ENCODE results near the gene DPF1.

Gene DPF1

GRCh38 chr19:38216785-38217641, 7.0 kb downstream of the DPF1 start:
- no peak for DNase-seq

- peak; percentile 60 for DNase-seq
These were observed 10.0 kb downstream of the DPF1 start for GRCh38 chr19:38213911-38214625.

GRCh38 chr19:38213469-38213868, 10.6 kb downstream of the DPF1 start:
- DNase-seq: no peak

GRCh38 chr19:38211766-38212165, 12.3 kb downstream of the DPF1 start:
- no peak for DNase-seq

GRCh38 chr19:38211151-38211591, 12.9 kb downstream of the DPF1 start:
- DNase-seq: no peak

GRCh38 chr19:38210458-38210987, 13.5 kb downstream of the DPF1 start:
- no peak for DNase-seq

GRCh38 chr19:38209671-38210457, 14.2 kb downstream of the DPF1 start:
- no peak for DNase-seq

- DNase-seq: no peak
These were observed 14.9 kb downstream of the DPF1 start for GRCh38 chr19:38209152-38209551.

GRCh38 chr19:38208571-38208970, 15.5 kb downstream of the DPF1 start:
- no peak for DNase-seq

GRCh38 chr19:38207543-38207942, 16.5 kb downstream of the DPF1 start:
- no peak for DNase-seq

GRCh38 chr19:38206928-38207327, 17.1 kb downstream of the DPF1 start:
- DNase-seq: no peak

GRCh38 chr19:38206006-38206745, 17.8 kb downstream of the DPF1 start:
- DNase-seq: no peak

GRCh38 chr19:38204728-38205127, 19.3 kb downstream of the DPF1 start:
- DNase-seq: no peak

- DNase-seq: no peak
These were observed 19.9 kb downstream of the DPF1 start for GRCh38 chr19:38204096-38204495.

GRCh38 chr19:38203197-38203596, 20.8 kb downstream of the DPF1 start:
- DNase-seq: no peak

GRCh38 chr19:38202504-38202903, 21.5 kb downstream of the DPF1 start:
- DNase-seq: no peak

- DNase-seq: no peak
These were observed 22.3 kb downstream of the DPF1 start for GRCh38 chr19:38201731-38202130.

- no peak for DNase-seq
These were observed 24.7 kb downstream of the DPF1 start for GRCh38 chr19:38199340-38199739.

- no peak for DNase-seq
These were observed 25.9 kb downstream of the DPF1 start for GRCh38 chr19:38197937-38198704.

- no peak for DNase-seq
These were observed 26.9 kb downstream of the DPF1 start for GRCh38 chr19:38196948-38197656.

Data from stimulated activated CD4-positive, alpha-beta T cell treated with anti-CD3 and anti-CD28 coated beads, Interleukin-4, amount 100 ng/mL, for 24 hours (primary cell).